Natural killer cell (primary cell): Measurements from ENCODE around the gene KIAA0753. TPM values are rescaled to one million over a fixed set of nuclear protein-coding genes. Genes with fewer than 3 reads are reported as not detected.
A peak's percentile ranks its signal among the peaks of the same experiment; 100 is the strongest.

ENCODE experiments used
- ATAC-seq, 3 donors: fragments of 150-1000 bp in 2 of 3; fragments of 200-7000 bp in 1 of 3; cut with Tn5 transposase; 1 replicate in 1 of 3; 2 replicates in 2 of 3; pipeline ENCODE4 v1.10.0; 2021; ENCODE audit warnings: mild to moderate bottlenecking in 2 of 3, moderate library complexity in 2 of 3
- DNase-seq, 2 donors: peaks; one replicate each; pipeline versions ENCODE4 v3.0.0 to v3.0.0-alpha.2; 2013 to 2021; ENCODE audit warnings: mixed read lengths in 1 of 2
- H3K27ac ChIP-seq: one replicate; pipeline ENCODE4 v1.5.1; 2013; ENCODE audit warnings: mild to moderate bottlenecking, low read length
- H3K27me3 ChIP-seq: one replicate; pipeline ENCODE4 v1.6.1; 2013; ENCODE audit warnings: low read length; ENCODE audit not compliant: control insufficient read depth, insufficient read depth
- H3K36me3 ChIP-seq: one replicate; pipeline ENCODE4 v1.6.1; 2013; ENCODE audit warnings: low read length; ENCODE audit not compliant: control insufficient read depth, insufficient read depth
- H3K4me1 ChIP-seq: one replicate; pipeline ENCODE4 v1.6.1; 2013; ENCODE audit warnings: low read length; ENCODE audit not compliant: control insufficient read depth, insufficient read depth
- H3K4me3 ChIP-seq: one replicate; pipeline ENCODE4 v1.5.1; 2013; ENCODE audit warnings: low read length
- H3K9me3 ChIP-seq: one replicate; pipeline ENCODE4 v1.6.1; 2013; ENCODE audit warnings: low read length; ENCODE audit not compliant: control insufficient read depth, insufficient read depth
- H3K27ac Mint-ChIP-seq, 2 donors: one replicate each; pipeline ENCODE4 v1.8.0; 2022; ENCODE audit warnings: mild to moderate bottlenecking in 2 of 2, mixed read lengths in 2 of 2, moderate library complexity in 1 of 2
- H3K27me3 Mint-ChIP-seq, 2 donors: one replicate each; pipeline ENCODE4 v1.8.0; 2022; ENCODE audit warnings: low read depth in 2 of 2, mixed read lengths in 2 of 2
- H3K36me3 Mint-ChIP-seq: one replicate; pipeline ENCODE4 v1.8.0; 2022; ENCODE audit warnings: mixed read lengths
- H3K4me1 Mint-ChIP-seq, 2 donors: one replicate each; pipeline ENCODE4 v1.8.0; 2022; ENCODE audit warnings: mixed read lengths in 2 of 2
- H3K4me3 Mint-ChIP-seq: one replicate; pipeline ENCODE4 v1.8.0; 2022; ENCODE audit warnings: mild to moderate bottlenecking, moderate library complexity, mixed read lengths
- H3K9me3 Mint-ChIP-seq, 2 donors: one replicate each; pipeline ENCODE4 v1.8.0; 2022; ENCODE audit warnings: mixed read lengths in 2 of 2
- CTCF ChIP-seq: fragments of 200-600 bp; IDR thresholded peaks from one replicate; pipeline ENCODE4 v1.8.0; 2022; ENCODE audit warnings: antibody characterized with exemption
- WGBS: methylation state at CpG from one replicate; pipeline ENCODE4 v1.1.7; 2013; ENCODE audit warnings: missing lambda C conversion rate; ENCODE audit not compliant: insufficient coverage; 5-methylcytosine and 5-hydroxymethylcytosine counted together
- intact Hi-C: fragments of 100-400 bp; cut with micrococcal nuclease; formaldehyde crosslinking; loops from one replicate; pipeline ENCODE4 v1.14.2; 2022
- total RNA-seq, 4 donors: library from RNA; stranded (reverse); fragments of 120-200 nt in 1 of 4; gene quantifications; one replicate each; pipeline versions ENCODE4 v1.2.3 to v1.2.4, GENCODE V29; 2013 to 2022

Gene KIAA0753
- total RNA-seq, 3 donors from 2014 or later (not counting 1 experiment from before 2014, with no cell fraction given), result 13.4 to 17.2 (median 15.4) TPM

- Mint-ChIP-seq H3K9me3 (no peaks in the 10 kb centered on the region), H3K4me3 (peak overlapping the region; percentile 91), H3K27ac (peak overlapping the region; percentile 93 to 94), H3K4me1 (peaks cover 48 to 55% of the 10 kb centered on the region in 2 donors), H3K36me3 (peaks cover 6% of the 10 kb centered on the region), H3K27me3 (no peaks in the 10 kb centered on the region)
- WGBS, result under 1% methylated on average over 65 of the region's 67 CpGs
- H3K4me1 ChIP-seq, result peaks cover 29% of the 10 kb centered on the region
- no peaks in the 10 kb centered on the region for H3K9me3 ChIP-seq
- H3K4me3 ChIP-seq, result peak overlapping the region; percentile 83
- ATAC-seq (peak; percentile 16 to 46 (median 20)), DNase-seq (peak; percentile 36 to 60)
- intact Hi-C loops, result no loop called here
- H3K27me3 ChIP-seq, result no peaks in the 10 kb centered on the region
- H3K27ac ChIP-seq, result peak overlapping the region; percentile 78
- TF ChIP-seq CTCF, result no peak
- peaks cover 21% of the 10 kb centered on the region for H3K36me3 ChIP-seq
Observed at GRCh38 chr17:6639586-6640535, 650 bp downstream of the KIAA0753 start.

GRCh38 chr17:6639014-6639585 is 1.4 kb downstream of the KIAA0753 start:
- H3K4me1 ChIP-seq, result peaks cover 29% of the 10 kb centered on the region
- no peaks in the 10 kb centered on the region for H3K9me3 Mint-ChIP-seq
- peaks cover 2% of the 10 kb centered on the region for H3K36me3 Mint-ChIP-seq
- intact Hi-C loops, result no loop called here
- TF ChIP-seq CTCF, result no peak
- H3K27me3 Mint-ChIP-seq, result no peaks in the 10 kb centered on the region
- peak in 1 of 2 donors; percentile 23 for DNase-seq
- no peak overlapping the region for H3K27ac ChIP-seq
- H3K9me3 ChIP-seq, result no peaks in the 10 kb centered on the region
- peaks cover 14% of the 10 kb centered on the region for H3K36me3 ChIP-seq
- 66% methylated on average over 15 of the region's 15 CpGs for WGBS
- H3K27ac Mint-ChIP-seq, result peak overlapping the region; percentile 93 to 94
- no peak for ATAC-seq
- H3K4me3 ChIP-seq, result no peak overlapping the region
- H3K4me1 Mint-ChIP-seq, result peaks cover 45 to 55% of the 10 kb centered on the region in 2 donors
- no peaks in the 10 kb centered on the region for H3K27me3 ChIP-seq
- H3K4me3 Mint-ChIP-seq, result peak overlapping the region; percentile 91

- H3K27ac ChIP-seq, result no peak overlapping the region
- Mint-ChIP-seq H3K36me3 (peaks cover 4% of the 10 kb centered on the region), H3K27me3 (no peaks in the 10 kb centered on the region), H3K9me3 (no peaks in the 10 kb centered on the region), H3K4me3 (peak overlapping the region; percentile 66), H3K4me1 (peaks cover 42 to 55% of the 10 kb centered on the region in 2 donors), H3K27ac (peak overlapping the region in 1 of 2 donors; percentile 94)
- H3K9me3 ChIP-seq, result no peaks in the 10 kb centered on the region
- no peak for TF ChIP-seq CTCF
- WGBS, result 51% methylated on average over 24 of the region's 24 CpGs
- peaks cover 29% of the 10 kb centered on the region for H3K4me1 ChIP-seq
- H3K27me3 ChIP-seq, result no peaks in the 10 kb centered on the region
- H3K36me3 ChIP-seq, result peaks cover 12% of the 10 kb centered on the region
- ATAC-seq (no peak), DNase-seq (no peak)
- no peak overlapping the region for H3K4me3 ChIP-seq
- intact Hi-C loops, result no loop called here
Observed at GRCh38 chr17:6638046-6638908, 2.2 kb downstream of the KIAA0753 start.
